Neural cell (in vitro differentiated cells): ENCODE data around the gene RCAN1. TPM values are rescaled to one million over a fixed set of nuclear protein-coding genes. Genes with fewer than 3 reads are reported as not detected.

Experiments used
- H2AFZ ChIP-seq: fragments of 200-600, 300-800 bp; sonication (generic), shearing (Covaris generic); 2 replicates; pipeline ENCODE4 v1.6.0; 2014; ENCODE audit warnings: low read depth, mild to moderate bottlenecking, antibody characterized with exemption, low read length, moderate library complexity
- H3F3A ChIP-seq: fragments of 200-600 bp; shearing (Covaris generic); 2 replicates; pipeline ENCODE4 v1.6.1; 2016; ENCODE audit warnings: mild to moderate bottlenecking, moderate library complexity, mixed read lengths, antibody characterized with exemption, low read length; ENCODE audit not compliant: insufficient read depth, poor library complexity, severe bottlenecking
- H3K27ac ChIP-seq: fragments of 200-600, 300-800 bp; sonication (generic), shearing (Covaris generic); 2 replicates; pipeline ENCODE4 v1.5.1; 2014; ENCODE audit warnings: mild to moderate bottlenecking, low read length, moderate library complexity
- H3K27me3 ChIP-seq: fragments of 300-800, 200-600 bp; sonication (generic), shearing (Covaris generic); 2 replicates; pipeline ENCODE4 v1.6.0; 2014; ENCODE audit warnings: mild to moderate bottlenecking, low read depth, low read length, moderate library complexity; ENCODE audit not compliant: insufficient read depth
- H3K36me3 ChIP-seq: fragments of 300-800, 200-600 bp; sonication (generic), shearing (Covaris generic); 2 replicates; pipeline ENCODE4 v1.5.1; 2014; ENCODE audit warnings: mild to moderate bottlenecking, antibody characterized with exemption, low read length, moderate library complexity; ENCODE audit not compliant: insufficient read depth
- H3K4me2 ChIP-seq: fragments of 300-800, 200-600 bp; sonication (generic), shearing (Covaris generic); 2 replicates; pipeline ENCODE4 v1.6.0; 2014; ENCODE audit warnings: mild to moderate bottlenecking, low read length
- H3K4me3 ChIP-seq: fragments of 300-800, 200-600 bp; sonication (generic), shearing (Covaris generic); 2 replicates; pipeline ENCODE4 v1.5.1; 2014; ENCODE audit warnings: mild to moderate bottlenecking, low read length, moderate library complexity
- H3K79me2 ChIP-seq: fragments of 200-600 bp; shearing (Covaris generic); replicated peaks from 2 replicates; pipeline ENCODE4 v1.6.0; 2014; ENCODE audit warnings: mild to moderate bottlenecking, low read length, moderate library complexity; ENCODE audit not compliant: insufficient read depth
- H3K9ac ChIP-seq: fragments of 300-800, 200-600 bp; sonication (generic), shearing (Covaris generic); 2 replicates; pipeline ENCODE4 v1.6.1; 2016; ENCODE audit warnings: mild to moderate bottlenecking, low read length, mixed read lengths
- H3K9me2 ChIP-seq: fragments of 200-600 bp; shearing (Covaris generic); 2 replicates; pipeline ENCODE4 v1.6.1; 2016; ENCODE audit warnings: mild to moderate bottlenecking, low read length, mixed read lengths; ENCODE audit not compliant: insufficient read depth
- H3K9me3 ChIP-seq: fragments of 200-600, 300-800 bp; sonication (generic), shearing (Covaris generic); 2 replicates; pipeline ENCODE4 v1.6.1; 2016; ENCODE audit warnings: mild to moderate bottlenecking, mixed run types, low read length, moderate library complexity, mixed read lengths
- H4K20me1 ChIP-seq: fragments of 200-600 bp; shearing (Covaris generic); 2 replicates; pipeline ENCODE4 v1.6.1; 2016; ENCODE audit warnings: mild to moderate bottlenecking, mixed run types; ENCODE audit not compliant: insufficient read depth
- EP300 ChIP-seq: fragments of 450-650 bp; conservative IDR thresholded peaks from 2 replicates; pipeline ENCODE4 v1.6.1; 2014; ENCODE audit warnings: antibody characterized with exemption, mild to moderate bottlenecking, moderate library complexity; ENCODE audit not compliant: poor library complexity, severe bottlenecking
- EZH2 ChIP-seq: fragments of 200-600, 300-800 bp; shearing (Covaris generic), sonication (generic); IDR thresholded peaks from 2 replicates; pipeline ENCODE4 v1.6.1; 2014; ENCODE audit warnings: antibody characterized with exemption, low read length, borderline replicate concordance, mild to moderate bottlenecking; ENCODE audit not compliant: insufficient read depth, poor library complexity, severe bottlenecking
- MXI1 ChIP-seq: fragments of 450-650 bp; conservative IDR thresholded peaks from 2 replicates; pipeline ENCODE4 v1.6.1; 2014; ENCODE audit warnings: antibody characterized with exemption, mild to moderate bottlenecking; ENCODE audit not compliant: poor library complexity, severe bottlenecking
- POLR2AphosphoS5 ChIP-seq: IDR thresholded peaks from 2 replicates; pipeline ENCODE4 v1.6.1; 2012
- SMC3 ChIP-seq: fragments of 450-650 bp; conservative IDR thresholded peaks from 2 replicates; pipeline ENCODE4 v1.6.1; 2014; ENCODE audit warnings: antibody characterized with exemption, mild to moderate bottlenecking, moderate library complexity; ENCODE audit not compliant: poor library complexity
- TAF1 ChIP-seq: IDR thresholded peaks from 2 replicates; pipeline ENCODE4 v1.6.1; 2012; ENCODE audit warnings: low read depth
- polyA plus RNA-seq: library from polyadenylated mRNA; depleted of rRNA; stranded (reverse); fragments of >200 nt; gene quantifications from 2 replicates; pipeline ENCODE4 v1.2.3, GENCODE V29; 2014
- TF ChIP-seq, protein P1 (sequence below): IDR thresholded peaks from 2 replicates; pipeline ENCODE4 v1.6.1; 2012; ENCODE audit warnings: borderline replicate concordance
- TF ChIP-seq, protein P2 (sequence below): fragments of 450-650 bp; IDR thresholded peaks from 2 replicates; pipeline ENCODE4 v1.5.1; 2014; ENCODE audit warnings: antibody characterized with exemption, mild to moderate bottlenecking, moderate library complexity; ENCODE audit not compliant: poor library complexity, severe bottlenecking

RCAN1 gene
- polyA plus RNA-seq, 1 donor from 2014 or later: 46.0 TPM

DNA sequence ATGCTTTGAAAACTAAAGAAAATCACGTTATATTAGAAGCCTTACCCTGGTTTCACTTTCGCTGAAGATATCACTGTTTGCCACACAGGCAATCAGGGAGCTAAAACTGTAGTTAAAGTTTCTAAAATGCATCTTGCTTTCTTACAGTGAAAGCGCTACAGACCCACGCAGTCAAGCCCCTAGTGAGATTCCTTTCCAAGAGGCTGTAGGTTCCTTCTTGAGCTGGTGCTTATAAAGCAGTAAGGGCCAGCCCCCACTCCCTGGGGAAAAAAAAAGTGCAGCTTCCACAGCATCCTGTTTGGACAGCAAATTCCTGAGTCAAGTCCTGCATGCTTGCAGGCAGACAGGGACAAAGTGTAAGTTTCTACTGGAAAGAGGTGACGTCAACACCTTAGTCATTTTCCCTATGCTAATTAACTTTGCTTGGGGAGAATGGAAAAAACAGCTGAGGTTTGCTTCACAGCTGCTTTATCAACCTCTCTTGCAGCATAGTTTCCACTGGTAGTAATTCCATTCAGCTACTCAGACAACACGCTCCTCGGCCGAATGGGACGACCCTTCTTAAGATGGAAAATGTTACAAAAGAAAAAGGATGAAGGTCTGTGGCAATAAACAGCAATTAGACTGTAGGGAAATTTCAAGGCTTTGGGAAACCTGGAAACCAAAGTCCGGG lies 88.2 kb downstream of the RCAN1 start:
- no peaks in the 10 kb centered on the region for H3F3A ChIP-seq
- no peaks in the 10 kb centered on the region for H3K79me2 ChIP-seq
- H3K27me3 ChIP-seq: no peaks in the 10 kb centered on the region
- no peak overlapping the region for H3K27ac ChIP-seq
- no peak overlapping the region for H3K4me2 ChIP-seq
- no peak for TF ChIP-seq EZH2
- H3K9me2 ChIP-seq: no peaks in the 10 kb centered on the region
- H3K4me3 ChIP-seq: no peak overlapping the region
- H4K20me1 ChIP-seq: no peaks in the 10 kb centered on the region
- H3K9ac ChIP-seq: no peak overlapping the region
- no peaks in the 10 kb centered on the region for H3K36me3 ChIP-seq
- no peak overlapping the region for H2AFZ ChIP-seq
- no peaks in the 10 kb centered on the region for H3K9me3 ChIP-seq

DNA sequence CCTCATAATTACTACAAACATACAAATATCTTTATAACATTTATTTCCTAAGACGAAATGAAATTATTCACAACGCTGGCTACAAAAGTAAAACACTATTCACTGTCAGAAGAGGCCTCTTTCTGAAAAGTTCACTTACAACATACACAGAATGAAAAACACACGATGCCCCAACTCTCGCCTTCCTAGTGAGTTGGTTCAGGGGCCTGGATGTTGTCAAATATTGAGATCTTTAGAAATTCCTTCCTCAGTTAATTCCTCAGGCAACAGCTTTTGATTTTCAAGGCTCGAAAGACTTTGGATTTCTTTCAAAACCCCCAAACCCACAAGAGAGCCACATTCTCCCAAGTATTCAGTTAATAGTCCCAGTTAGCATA lies 88.7 kb downstream of the RCAN1 start:
- no peaks in the 10 kb centered on the region for H3K79me2 ChIP-seq
- H3K27me3 ChIP-seq: no peaks in the 10 kb centered on the region
- peaks cover 1% of the 10 kb centered on the region for H3K36me3 ChIP-seq
- no peak overlapping the region for H2AFZ ChIP-seq
- no peaks in the 10 kb centered on the region for H3K9me3 ChIP-seq
- H3F3A ChIP-seq: no peaks in the 10 kb centered on the region
- TF ChIP-seq EP300: no peak
- no peak for TF ChIP-seq MXI1
- no peak for TF ChIP-seq SMC3
- no peak for TF ChIP-seq TAF1
- no peak for TF ChIP-seq POLR2AphosphoS5
- TF ChIP-seq, protein P1, sequence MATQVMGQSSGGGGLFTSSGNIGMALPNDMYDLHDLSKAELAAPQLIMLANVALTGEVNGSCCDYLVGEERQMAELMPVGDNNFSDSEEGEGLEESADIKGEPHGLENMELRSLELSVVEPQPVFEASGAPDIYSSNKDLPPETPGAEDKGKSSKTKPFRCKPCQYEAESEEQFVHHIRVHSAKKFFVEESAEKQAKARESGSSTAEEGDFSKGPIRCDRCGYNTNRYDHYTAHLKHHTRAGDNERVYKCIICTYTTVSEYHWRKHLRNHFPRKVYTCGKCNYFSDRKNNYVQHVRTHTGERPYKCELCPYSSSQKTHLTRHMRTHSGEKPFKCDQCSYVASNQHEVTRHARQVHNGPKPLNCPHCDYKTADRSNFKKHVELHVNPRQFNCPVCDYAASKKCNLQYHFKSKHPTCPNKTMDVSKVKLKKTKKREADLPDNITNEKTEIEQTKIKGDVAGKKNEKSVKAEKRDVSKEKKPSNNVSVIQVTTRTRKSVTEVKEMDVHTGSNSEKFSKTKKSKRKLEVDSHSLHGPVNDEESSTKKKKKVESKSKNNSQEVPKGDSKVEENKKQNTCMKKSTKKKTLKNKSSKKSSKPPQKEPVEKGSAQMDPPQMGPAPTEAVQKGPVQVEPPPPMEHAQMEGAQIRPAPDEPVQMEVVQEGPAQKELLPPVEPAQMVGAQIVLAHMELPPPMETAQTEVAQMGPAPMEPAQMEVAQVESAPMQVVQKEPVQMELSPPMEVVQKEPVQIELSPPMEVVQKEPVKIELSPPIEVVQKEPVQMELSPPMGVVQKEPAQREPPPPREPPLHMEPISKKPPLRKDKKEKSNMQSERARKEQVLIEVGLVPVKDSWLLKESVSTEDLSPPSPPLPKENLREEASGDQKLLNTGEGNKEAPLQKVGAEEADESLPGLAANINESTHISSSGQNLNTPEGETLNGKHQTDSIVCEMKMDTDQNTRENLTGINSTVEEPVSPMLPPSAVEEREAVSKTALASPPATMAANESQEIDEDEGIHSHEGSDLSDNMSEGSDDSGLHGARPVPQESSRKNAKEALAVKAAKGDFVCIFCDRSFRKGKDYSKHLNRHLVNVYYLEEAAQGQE: no peak
- TF ChIP-seq, protein P2, sequence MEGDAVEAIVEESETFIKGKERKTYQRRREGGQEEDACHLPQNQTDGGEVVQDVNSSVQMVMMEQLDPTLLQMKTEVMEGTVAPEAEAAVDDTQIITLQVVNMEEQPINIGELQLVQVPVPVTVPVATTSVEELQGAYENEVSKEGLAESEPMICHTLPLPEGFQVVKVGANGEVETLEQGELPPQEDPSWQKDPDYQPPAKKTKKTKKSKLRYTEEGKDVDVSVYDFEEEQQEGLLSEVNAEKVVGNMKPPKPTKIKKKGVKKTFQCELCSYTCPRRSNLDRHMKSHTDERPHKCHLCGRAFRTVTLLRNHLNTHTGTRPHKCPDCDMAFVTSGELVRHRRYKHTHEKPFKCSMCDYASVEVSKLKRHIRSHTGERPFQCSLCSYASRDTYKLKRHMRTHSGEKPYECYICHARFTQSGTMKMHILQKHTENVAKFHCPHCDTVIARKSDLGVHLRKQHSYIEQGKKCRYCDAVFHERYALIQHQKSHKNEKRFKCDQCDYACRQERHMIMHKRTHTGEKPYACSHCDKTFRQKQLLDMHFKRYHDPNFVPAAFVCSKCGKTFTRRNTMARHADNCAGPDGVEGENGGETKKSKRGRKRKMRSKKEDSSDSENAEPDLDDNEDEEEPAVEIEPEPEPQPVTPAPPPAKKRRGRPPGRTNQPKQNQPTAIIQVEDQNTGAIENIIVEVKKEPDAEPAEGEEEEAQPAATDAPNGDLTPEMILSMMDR: no peak
- no peak overlapping the region for H3K4me2 ChIP-seq
- no peak overlapping the region for H3K4me3 ChIP-seq
- H3K9me2 ChIP-seq: no peaks in the 10 kb centered on the region
- H4K20me1 ChIP-seq: no peaks in the 10 kb centered on the region
- H3K9ac ChIP-seq: no peak overlapping the region
- H3K27ac ChIP-seq: no peak overlapping the region
